Thyroid gland (tissue), 4 donors: ENCODE data around the gene TMEM121.

Experiments used
- POLR2A ChIP-seq, 2 donors: fragments of 450-650 bp; IDR thresholded peaks; one replicate each; pipeline ENCODE4 v1.6.1; 2017; ENCODE audit warnings: antibody characterized with exemption in 2 of 2, mild to moderate bottlenecking in 2 of 2, moderate library complexity in 1 of 2
- TF ChIP-seq, protein P1 (sequence below), 6 experiments: fragments of 200-600 bp in 3 of 6; fragments of 450-650 bp in 3 of 6; sonication (generic) in 3 of 6; IDR thresholded peaks; one replicate each; pipeline ENCODE4 v1.5.1; 2016 to 2019; ENCODE audit warnings: antibody characterized with exemption in 6 of 6, mild to moderate bottlenecking in 2 of 6, inconsistent platforms in 1 of 6, moderate library complexity in 1 of 6

DNA sequence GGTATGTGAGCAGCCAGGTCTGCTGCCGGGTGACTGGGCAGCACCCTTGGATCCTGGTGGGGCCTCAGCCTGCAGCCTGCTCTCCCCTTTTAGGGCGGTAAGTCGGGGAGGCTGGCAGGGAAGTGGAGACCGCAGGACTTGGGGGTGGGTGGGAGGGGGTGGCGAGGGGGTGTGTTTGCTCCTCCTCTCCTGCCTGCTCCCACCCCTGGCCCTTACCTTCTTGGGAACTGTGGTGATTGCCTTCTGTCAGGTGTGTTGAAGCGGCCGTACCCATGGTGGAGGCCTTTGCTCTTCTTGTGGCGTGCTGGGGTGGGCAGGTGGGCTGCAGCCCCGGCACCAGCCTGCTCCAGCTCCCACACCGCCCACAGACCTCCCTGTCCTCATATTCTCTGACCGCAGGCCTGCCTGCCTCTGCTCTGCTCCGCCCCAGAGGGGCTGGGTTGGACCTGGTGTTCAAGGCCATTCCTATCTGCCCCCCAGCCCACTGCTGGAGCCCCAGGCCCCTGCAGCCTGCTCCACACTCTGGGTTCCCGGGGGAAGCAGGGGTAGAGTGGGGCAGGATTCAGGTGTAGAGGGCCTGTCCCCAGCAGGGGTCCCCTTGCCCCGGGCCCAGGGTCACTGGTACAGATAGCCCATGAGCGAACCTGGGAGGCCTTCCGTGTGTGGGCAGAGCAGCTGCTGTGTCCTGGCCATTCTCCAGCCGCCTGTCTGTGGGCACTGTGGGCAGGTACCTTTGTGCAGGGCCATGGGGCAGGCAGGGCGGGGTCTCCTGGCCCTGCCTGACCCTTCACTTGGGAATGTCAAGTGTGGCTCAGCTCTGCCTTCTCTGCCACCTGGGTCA lies 30.2 kb upstream of the TMEM121 start:
- TF ChIP-seq POLR2A (IDR thresholded peaks at IDR 0.05) = no peak
- TF ChIP-seq, protein P1, sequence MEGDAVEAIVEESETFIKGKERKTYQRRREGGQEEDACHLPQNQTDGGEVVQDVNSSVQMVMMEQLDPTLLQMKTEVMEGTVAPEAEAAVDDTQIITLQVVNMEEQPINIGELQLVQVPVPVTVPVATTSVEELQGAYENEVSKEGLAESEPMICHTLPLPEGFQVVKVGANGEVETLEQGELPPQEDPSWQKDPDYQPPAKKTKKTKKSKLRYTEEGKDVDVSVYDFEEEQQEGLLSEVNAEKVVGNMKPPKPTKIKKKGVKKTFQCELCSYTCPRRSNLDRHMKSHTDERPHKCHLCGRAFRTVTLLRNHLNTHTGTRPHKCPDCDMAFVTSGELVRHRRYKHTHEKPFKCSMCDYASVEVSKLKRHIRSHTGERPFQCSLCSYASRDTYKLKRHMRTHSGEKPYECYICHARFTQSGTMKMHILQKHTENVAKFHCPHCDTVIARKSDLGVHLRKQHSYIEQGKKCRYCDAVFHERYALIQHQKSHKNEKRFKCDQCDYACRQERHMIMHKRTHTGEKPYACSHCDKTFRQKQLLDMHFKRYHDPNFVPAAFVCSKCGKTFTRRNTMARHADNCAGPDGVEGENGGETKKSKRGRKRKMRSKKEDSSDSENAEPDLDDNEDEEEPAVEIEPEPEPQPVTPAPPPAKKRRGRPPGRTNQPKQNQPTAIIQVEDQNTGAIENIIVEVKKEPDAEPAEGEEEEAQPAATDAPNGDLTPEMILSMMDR (IDR thresholded peaks at IDR 0.05) = no peak
